ENCODE data around the gene SATB2.

The SATB2 gene

DNA sequence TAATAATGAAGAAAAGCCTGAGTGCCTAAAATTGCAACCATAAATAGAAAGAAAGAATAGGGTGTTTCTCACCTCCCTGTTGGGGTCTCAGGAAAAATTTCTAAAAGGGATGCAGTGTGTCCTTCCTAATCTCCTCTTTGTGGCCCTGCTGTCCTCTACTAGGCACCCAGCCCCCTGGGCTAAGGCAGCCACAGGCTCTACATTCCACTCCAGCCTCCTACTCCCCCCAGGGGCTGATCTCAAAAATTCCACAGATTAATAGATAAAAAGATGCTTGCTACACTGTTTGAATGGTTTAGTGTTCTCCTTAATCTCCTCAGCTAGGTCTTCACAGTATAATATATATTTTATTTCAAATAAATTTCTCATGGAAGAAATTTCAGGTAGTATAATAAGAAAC is 17.6 kb downstream of the SATB2 start:
- no peak for TF ChIP-seq ZNF518A (tag by site-specific recombination; conservative IDR thresholded peaks at IDR 0.05; ENCODE audit: low read depth)
- Histone ChIP-seq H3K27ac (ENCODE audit: extremely low read depth, low read depth, low read length) (no peak overlapping the region), H3K36me3 (ENCODE audit: control insufficient read depth in 2 of 2, insufficient read depth in 1 of 2, low read length in 2 of 2) (peaks cover 0 to 7% of the 10 kb centered on the region in 2 experiments; a peak in 2 of 3 replicates), H3K4me3 (ENCODE audit: low read depth, low read length) (no peak overlapping the region), H3K4me1 (ENCODE audit: control insufficient read depth, insufficient read depth, low read length) (peaks cover 8% of the 10 kb centered on the region), H3K9me3 (ENCODE audit: control insufficient read depth, insufficient read depth, low read depth, low read length) (no peaks in the 10 kb centered on the region)
- ChIA-PET CTCF (no interaction called here), POLR2A (no interaction called here)

- ChIA-PET POLR2A (no interaction called here), CTCF (no interaction called here)
- H3K27ac ChIP-seq (ENCODE audit: extremely low read depth, low read depth, low read length), result no peak overlapping the region
These were observed 18.2 kb downstream of the SATB2 start for GRCh38 chr2:199439542-199439941.

More at GRCh38 chr2:199439542-199439941, 18.2 kb downstream of the SATB2 start:
- Histone ChIP-seq H3K9me3 (ENCODE audit: control insufficient read depth, insufficient read depth, low read depth, low read length) (no peaks in the 10 kb centered on the region), H3K4me1 (ENCODE audit: control insufficient read depth, insufficient read depth, low read length) (peaks cover 2% of the 10 kb centered on the region), H3K36me3 (ENCODE audit: control insufficient read depth in 2 of 2, insufficient read depth in 1 of 2, low read length in 2 of 2) (peaks cover 0 to 7% of the 10 kb centered on the region in 2 experiments; a peak in 2 of 3 replicates), H3K4me3 (ENCODE audit: low read depth, low read length) (no peak overlapping the region)
- TF ChIP-seq ZSCAN30 (tag by site-specific recombination; IDR thresholded peaks at IDR 0.05), result no peak
- TF ChIP-seq ZNF518A (tag by site-specific recombination; conservative IDR thresholded peaks at IDR 0.05; ENCODE audit: low read depth), result no peak
- TF ChIP-seq, protein P1, sequence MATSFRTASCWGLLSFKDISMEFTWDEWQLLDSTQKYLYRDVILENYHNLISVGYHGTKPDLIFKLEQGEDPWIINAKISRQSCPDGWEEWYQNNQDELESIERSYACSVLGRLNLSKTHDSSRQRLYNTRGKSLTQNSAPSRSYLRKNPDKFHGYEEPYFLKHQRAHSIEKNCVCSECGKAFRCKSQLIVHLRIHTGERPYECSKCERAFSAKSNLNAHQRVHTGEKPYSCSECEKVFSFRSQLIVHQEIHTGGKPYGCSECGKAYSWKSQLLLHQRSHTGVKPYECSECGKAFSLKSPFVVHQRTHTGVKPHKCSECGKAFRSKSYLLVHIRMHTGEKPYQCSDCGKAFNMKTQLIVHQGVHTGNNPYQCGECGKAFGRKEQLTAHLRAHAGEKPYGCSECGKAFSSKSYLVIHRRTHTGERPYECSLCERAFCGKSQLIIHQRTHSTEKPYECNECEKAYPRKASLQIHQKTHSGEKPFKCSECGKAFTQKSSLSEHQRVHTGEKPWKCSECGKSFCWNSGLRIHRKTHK (tag by site-specific recombination; IDR thresholded peaks at IDR 0.05), result no peak
- no peak for TF ChIP-seq ATF2 (tag by site-specific recombination; IDR thresholded peaks at IDR 0.05; ENCODE audit: low read depth)
- no peak for TF ChIP-seq TRIM28 (IDR thresholded peaks at IDR 0.05; ENCODE audit: borderline replicate concordance, low read length)
- no peak for TF ChIP-seq ZNF660 (tag by site-specific recombination; IDR thresholded peaks at IDR 0.05)
- TF ChIP-seq, protein P2, sequence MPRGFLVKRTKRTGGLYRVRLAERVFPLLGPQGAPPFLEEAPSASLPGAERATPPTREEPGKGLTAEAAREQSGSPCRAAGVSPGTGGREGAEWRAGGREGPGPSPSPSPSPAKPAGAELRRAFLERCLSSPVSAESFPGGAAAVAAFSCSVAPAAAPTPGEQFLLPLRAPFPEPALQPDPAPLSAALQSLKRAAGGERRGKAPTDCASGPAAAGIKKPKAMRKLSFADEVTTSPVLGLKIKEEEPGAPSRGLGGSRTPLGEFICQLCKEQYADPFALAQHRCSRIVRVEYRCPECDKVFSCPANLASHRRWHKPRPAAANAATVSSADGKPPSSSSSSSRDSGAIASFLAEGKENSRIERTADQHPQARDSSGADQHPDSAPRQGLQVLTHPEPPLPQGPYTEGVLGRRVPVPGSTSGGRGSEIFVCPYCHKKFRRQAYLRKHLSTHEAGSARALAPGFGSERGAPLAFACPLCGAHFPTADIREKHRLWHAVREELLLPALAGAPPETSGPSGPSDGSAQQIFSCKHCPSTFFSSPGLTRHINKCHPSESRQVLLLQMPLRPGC (tag by site-specific recombination; IDR thresholded peaks at IDR 0.05), result no peak
- TF ChIP-seq ZNF621 (tag by site-specific recombination; IDR thresholded peaks at IDR 0.05), result no peak
- no peak for TF ChIP-seq ZNF48 (tag by site-specific recombination; IDR thresholded peaks at IDR 0.05)
- no peak for TF ChIP-seq ZNF791 (tag by site-specific recombination; IDR thresholded peaks at IDR 0.05)
- no peak for TF ChIP-seq ZNF155 (tag by site-specific recombination; IDR thresholded peaks at IDR 0.05)
- TF ChIP-seq ZNF112 (tag by site-specific recombination; IDR thresholded peaks at IDR 0.05), result no peak

All from HEK293 (cell line).